D721Med (cell line): ENCODE measurements around the gene SNAP91.

Source experiments
- DNase-seq: peaks from one replicate; pipeline ENCODE4 v3.0.0; 2011; ENCODE audit warnings: low spot score; ENCODE audit not compliant: insufficient read length
- FAIRE-seq: peaks from 2 replicates; lab custom pipeline; 2011; peaks lifted over from hg19 to GRCh38; lab: Jason Lieb, UNC
- TF ChIP-seq, protein P1 (sequence below): IDR thresholded peaks from 2 replicates; pipeline ENCODE4 v1.5.1; 2012; ENCODE audit warnings: mild to moderate bottlenecking, control low read depth; ENCODE audit not compliant: insufficient read depth; ENCODE audit errors: missing control alignments

SNAP91 gene

DNA sequence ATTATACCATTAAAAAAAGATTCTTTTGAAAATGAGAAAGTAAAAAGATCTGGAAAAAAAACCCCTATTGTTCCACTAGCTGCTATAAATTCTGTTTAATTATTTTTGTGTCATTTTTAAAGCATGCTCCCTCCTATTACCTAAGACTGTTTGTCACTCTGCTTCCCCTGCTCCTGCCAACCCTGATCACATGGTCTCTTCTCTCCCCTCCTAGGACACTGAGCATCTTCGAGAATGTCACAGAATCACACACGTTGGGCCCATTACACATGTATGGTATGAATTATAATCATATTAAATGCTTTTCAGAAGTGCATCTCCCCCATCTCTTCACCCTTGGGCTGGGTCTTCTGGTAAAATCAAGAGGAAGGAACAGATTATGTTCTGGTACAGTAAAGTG is 6.2 kb downstream of the SNAP91 start:
- no peak for DNase-seq

DNA sequence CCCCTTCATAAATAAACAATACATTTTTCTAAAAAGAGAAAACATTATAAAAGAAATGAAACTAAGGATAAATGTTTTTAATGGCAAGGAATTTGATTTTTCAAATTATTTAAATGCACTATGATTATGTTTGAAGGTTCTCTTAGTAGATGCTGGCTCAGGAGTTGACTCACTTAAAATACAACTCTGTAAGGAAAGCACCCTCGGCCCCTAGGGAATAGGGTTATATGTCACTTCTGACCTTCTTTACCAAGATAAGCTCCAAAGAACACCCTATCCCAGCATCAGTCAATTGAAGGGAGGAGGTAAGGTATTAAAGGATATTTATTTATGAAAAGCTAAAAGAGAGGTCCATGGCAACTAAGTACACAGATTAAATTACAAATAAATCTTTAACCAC is 6.8 kb downstream of the SNAP91 start:
- FAIRE-seq (no peak), DNase-seq (no peak)
- TF ChIP-seq, protein P1, sequence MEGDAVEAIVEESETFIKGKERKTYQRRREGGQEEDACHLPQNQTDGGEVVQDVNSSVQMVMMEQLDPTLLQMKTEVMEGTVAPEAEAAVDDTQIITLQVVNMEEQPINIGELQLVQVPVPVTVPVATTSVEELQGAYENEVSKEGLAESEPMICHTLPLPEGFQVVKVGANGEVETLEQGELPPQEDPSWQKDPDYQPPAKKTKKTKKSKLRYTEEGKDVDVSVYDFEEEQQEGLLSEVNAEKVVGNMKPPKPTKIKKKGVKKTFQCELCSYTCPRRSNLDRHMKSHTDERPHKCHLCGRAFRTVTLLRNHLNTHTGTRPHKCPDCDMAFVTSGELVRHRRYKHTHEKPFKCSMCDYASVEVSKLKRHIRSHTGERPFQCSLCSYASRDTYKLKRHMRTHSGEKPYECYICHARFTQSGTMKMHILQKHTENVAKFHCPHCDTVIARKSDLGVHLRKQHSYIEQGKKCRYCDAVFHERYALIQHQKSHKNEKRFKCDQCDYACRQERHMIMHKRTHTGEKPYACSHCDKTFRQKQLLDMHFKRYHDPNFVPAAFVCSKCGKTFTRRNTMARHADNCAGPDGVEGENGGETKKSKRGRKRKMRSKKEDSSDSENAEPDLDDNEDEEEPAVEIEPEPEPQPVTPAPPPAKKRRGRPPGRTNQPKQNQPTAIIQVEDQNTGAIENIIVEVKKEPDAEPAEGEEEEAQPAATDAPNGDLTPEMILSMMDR, result no peak

More for the DNA sequence above, 6.2 kb downstream of the SNAP91 start:
- TF ChIP-seq, protein P1, result no peak
- FAIRE-seq, result no peak

DNA sequence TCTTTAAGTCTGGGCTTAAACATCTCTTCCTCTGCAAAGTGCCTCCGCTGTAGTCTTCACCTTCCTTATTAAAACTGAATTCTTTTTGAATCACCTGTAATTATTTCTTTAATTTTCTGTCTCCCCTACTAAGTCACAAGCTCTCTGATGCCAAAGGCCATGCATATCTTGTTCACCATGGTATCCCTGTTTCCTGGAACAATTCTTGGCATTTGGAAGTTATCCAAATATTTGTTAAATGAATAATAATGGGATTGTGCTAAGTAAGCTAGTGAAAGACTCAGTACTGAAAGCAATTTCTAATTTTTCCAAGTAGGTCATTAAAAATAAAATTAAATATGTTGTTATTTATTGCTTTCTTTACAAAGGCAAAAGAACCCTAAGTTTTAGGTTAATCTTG is 12.2 kb downstream of the SNAP91 start:
- no peak for FAIRE-seq
- no peak for DNase-seq
- TF ChIP-seq, protein P1, result no peak

DNA sequence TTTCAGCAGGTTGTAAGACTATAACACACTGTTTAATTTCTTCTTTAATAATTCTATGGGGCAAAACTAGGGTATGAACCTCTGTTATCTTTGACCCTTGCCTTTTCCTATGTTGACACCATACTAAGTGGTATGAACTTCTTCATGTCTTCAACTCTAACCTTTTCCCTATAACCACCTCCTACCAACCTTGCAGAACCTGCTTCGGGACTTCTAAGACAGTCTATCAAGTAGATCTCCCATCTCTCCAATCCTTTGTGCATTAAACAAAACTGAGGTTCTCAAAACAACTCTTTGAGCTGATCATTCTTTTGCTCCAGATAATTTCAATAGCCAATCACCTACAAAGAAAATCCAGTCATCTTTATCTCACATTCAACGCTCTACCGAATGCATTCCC is 23.4 kb downstream of the SNAP91 start:
- TF ChIP-seq, protein P1, result no peak
- FAIRE-seq (no peak), DNase-seq (no peak)

DNA sequence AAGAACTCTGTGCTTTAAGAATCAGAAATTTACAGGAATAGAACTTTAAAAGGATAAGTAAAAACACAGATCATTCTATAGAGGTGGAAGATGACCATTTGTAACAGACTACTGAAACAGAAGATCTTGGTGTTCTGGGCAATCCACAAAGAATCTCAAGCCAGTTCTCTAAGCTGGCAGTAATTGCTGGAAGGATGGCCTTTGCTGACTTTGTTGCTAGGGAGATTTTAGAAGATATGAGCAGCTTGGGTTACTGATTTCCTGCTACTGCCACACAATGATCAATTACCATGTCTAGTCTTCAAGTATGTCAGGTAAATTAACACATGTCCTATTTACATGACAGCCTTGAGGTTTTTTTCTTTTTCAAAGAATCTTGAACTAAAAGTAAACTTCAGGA is 31.1 kb downstream of the SNAP91 start:
- DNase-seq (no peak), FAIRE-seq (no peak)
- TF ChIP-seq, protein P1, result no peak

DNA sequence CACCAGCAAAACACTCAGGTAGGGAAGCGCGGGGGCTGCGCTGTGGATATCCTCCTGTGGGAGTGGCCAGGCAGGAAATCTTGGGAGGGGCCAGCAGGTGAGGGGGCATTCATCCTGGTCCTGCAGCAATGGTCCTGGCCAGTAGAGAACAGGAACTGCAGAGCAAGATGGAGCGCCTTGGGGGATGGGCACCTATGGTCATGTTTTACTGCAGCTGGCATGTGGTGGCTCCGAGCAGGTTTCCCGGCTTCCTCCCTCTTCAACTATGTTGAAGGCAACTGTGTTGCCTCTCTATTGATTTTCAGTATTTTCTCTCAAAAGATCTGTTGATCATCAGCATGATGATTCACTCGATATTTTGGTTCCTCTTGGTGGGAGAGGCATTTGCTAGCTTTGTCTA is 70.9 kb downstream of the SNAP91 start:
- FAIRE-seq (no peak), DNase-seq (no peak)
- TF ChIP-seq, protein P1, result no peak

DNA sequence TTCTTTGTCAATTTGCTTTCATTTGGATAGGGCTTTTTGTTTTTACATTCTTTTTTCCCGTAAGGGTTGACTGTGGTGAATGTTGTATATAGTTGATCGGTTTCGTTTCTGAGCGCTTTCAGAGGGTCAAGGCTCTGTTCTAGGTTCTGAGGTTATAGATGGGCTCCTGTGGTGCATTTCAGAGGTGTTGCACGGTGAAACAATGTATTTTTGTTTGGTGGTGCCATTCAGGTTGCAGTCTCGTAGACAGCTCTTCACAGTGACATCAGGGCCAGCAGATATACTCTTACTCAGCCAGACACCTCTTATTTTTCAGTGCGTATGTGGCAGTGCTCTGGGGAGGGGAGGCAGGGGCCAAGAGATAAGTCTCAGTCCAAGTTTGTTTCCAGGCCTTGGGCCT is 72.1 kb downstream of the SNAP91 start:
- FAIRE-seq (no peak), DNase-seq (no peak)
- TF ChIP-seq, protein P1, result no peak
